GM21619 (cell line): ENCODE data around the gene IL1RAPL1.

Experiments
- ATAC-seq: cut with Tn5 transposase; IDR thresholded peaks from one replicate; pipeline ENCODE4 v1.9.1; 2021; ENCODE audit not compliant: unreplicated experiment

The IL1RAPL1 gene

DNA sequence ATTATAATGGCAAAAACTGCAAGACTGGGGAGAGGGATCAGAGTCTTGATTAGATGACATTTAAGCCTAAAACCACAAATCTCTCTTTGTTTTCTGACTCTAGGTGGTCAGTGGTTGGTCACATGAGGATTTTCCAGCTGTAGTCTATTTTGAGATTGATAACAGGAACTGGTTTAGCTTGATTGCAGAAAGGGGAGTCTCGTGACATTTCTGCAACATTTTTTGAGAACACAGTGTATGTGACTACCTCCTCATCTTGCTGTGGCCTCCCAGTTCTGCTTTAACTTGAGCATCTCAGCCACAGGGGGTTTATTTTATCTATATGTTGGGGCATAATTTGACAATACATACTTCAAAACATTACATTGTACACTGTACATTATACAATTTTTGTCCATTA lies 901.7 kb downstream of the IL1RAPL1 start:
- no peak for ATAC-seq

DNA sequence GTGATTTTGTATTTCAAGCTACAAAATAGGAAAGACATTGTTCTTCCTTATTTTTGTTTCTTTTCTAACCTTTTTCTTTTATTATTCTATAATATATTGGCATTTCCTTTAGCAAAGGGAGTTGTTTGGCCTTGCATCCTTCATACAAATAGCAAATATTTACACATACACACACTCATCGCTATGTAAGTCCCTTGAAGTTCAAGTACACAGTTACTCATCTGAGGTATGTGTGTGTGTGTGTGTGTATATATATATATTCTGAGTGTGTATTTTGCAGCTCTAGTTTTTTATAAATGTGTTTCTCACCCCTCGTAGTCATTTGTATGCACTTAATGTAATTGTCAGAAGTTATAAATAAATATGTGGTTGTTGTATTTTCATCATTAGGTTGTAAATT lies 903.4 kb downstream of the IL1RAPL1 start:
- no peak for ATAC-seq

DNA sequence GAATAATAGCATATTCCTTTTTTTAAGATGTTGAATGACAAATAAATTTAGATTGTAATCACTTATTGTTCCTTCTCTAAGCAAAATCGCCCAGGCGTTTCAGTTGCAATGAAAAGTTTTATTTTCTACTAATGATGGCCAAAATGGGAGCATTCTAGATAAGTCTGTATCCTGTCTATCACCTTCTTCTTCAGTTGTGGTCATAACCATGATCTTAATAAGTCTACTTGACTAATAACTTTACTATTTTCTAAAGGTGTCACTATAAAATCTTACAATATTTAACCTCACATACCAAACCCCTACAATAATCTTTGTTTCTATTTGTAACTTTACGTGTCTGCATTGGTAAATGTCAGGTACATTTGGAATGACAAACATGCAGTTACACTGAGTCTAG lies 904.4 kb downstream of the IL1RAPL1 start:
- ATAC-seq: no peak

DNA sequence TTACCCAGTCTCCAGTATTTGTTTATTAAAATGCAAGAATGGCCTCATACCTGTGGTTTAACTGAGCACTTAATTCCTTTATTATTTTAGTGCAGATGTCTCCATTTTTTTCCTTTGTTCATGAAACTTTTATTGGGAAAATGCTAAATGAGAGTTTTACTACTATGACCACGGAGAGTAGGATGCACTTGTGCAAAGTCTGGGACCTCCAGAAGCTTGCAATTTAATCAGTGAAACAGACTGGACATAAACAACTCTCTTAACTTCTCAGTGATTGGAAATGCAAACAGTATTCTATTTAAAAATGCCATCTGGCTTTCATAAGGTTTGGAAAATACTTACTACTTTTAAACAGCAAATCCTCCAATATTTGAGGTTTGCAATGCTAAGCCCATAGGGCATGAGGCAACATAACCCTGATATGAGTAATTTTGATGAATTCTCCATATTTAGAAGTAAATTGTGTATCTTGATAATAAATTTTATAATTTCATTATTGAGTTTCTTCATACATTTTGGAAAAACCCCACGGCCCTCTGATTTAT lies 909.5 kb downstream of the IL1RAPL1 start:
- ATAC-seq: no peak

DNA sequence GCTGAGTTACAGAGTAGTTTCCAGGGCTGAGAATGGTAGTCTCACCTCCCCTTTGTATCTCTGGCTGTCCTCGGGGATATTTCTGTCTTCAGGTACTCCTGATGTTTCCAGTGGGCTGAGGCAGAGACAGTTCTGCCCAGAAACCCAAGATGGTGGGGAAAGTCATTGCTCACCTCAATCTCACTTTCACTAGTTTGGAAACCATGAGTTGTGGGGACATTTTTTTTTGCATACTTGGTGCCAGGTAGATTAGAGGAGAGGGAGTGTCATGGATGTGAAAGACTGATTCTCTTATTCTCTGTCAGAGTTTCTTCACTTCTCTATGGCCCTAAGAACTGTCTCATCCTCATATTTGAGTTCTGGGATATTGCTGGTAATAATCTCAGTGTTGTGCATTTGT lies 919.5 kb downstream of the IL1RAPL1 start:
- ATAC-seq: no peak

DNA sequence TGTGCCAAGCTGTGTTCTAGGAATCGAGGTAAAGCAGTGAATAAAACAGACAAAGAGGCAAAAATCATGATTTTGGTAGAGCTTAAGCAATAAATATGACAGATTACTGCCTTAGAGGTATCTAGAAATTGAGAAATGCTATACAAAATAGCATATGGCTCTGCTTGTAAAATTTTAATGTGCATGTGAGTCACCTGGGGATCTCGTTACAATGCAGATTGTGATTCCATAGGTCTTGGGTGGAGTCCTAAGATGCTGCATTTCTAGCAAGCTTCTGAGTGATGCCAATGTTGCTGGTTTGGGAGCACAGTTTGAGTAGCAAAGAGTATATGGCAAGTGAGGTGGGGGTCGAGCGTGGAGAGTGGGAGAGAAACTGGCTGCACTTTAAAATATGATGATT lies 930.9 kb downstream of the IL1RAPL1 start:
- no peak for ATAC-seq

DNA sequence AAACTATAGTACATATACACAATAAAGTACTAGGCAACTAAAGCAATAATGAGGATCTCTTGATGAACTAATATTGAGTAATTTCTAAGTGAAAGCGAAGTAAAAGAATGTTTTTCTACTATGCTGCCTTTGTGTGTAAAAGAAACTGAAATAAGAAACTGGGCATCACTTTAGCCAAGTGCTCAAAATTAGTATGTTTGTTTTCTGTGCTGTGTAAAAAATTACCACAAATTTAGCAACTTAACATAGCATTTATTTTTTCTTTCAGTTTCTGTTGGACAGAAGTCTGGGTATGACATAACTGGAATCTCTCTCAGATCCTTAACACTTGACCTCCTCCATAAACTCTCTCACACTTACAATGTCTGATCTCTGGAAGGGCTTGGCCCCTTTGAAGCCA lies 941.0 kb downstream of the IL1RAPL1 start:
- ATAC-seq: peak; percentile 78

DNA sequence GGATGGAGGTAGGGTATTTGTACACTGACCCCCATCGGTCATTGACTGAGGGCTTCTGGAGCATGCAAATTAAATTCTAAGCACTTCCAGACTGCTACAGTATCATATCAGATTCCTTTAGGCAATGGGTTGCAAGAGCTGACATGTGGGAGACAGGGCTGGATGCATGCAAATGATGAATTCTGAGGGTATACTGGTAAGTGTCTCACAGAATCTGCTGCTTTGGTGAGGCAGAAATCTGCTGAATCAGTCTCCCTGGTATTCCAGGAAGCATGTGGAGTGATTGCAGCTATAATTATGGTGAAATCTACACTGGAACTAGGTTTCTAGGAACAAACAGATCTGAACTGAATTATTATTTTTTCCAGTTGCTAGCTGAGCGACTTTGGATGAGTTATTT lies 943.3 kb downstream of the IL1RAPL1 start:
- ATAC-seq: no peak

DNA sequence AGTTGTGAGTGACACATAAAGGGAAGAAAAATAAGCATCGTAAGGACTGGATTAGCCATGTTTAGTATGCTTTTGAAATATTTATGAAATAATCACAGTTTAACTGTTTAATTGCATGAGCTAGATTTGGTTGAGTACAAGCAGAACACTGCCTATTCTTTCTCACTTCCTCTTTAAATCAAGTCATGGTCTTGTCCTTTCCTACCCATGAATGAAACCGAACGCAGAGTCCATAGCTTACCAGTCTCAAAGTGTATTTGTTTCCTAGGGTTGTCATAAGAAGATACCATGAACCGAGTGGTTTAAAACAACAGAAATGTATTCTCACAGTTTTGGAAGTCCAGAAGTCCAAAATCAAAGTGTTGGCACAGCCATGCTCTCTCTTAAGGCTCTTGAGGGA lies 944.1 kb downstream of the IL1RAPL1 start:
- peak; percentile 84 for ATAC-seq

DNA sequence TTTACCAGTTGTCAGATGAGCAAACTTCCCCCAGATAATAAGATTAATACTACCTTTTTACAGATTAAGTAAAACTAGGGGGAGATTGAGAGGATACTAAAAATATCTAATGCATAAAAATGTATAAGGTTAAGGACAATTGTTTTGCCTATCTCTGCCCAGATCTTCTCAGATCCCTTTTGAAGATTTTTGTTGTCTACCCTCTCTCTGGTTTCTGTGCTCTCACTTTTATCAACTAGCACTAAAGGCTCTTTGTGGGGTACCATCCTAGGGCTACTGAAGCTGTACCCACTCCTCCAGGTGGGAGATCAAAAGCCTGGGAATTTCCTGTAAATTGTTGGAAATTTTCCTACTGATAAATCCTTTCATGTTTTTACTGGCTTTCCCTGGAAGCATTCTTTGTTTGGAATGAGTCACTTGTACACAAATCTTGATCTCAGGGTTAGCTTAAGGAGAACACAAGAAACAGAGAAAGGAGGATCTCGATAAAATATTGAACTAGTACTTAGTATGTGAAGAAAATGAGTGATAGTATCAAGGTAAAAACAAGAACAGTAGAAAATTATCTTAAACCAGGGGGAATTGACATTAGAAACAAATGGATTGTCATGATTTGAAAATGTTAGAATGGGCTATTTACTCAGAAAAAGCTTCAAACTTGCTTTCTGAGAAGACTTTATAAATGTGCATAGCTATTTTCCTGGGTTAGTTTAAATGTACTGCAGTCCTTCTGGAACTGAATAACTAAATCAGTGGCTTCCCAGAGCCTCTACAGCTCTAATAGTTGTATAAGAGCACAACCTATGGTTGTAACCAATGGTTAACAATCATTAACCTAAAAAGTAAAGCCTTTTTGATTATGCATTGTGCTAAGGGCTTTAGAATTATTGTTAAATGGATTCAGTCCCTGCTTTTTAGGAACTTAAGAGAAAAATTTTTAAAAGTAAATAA lies 948.2 kb downstream of the IL1RAPL1 start:
- no peak for ATAC-seq

DNA sequence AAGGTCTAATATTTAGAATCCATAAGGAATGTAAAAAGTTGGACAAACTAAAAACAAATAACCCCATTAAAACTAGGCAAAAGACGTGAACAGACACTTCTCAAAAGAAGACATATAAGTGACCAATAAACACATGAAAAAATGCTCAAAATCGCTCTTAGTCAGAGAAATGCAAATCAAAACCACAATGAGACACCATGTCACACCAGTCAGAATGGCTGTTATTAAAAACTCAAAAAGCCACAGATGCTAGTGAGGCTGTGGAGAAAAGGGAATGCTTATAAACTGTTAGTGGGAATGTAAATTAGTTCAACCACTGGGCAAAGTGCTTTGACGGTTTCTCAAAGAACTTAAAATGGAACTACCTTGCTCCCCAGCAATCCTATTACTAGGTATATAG lies 953.8 kb downstream of the IL1RAPL1 start:
- no peak for ATAC-seq

DNA sequence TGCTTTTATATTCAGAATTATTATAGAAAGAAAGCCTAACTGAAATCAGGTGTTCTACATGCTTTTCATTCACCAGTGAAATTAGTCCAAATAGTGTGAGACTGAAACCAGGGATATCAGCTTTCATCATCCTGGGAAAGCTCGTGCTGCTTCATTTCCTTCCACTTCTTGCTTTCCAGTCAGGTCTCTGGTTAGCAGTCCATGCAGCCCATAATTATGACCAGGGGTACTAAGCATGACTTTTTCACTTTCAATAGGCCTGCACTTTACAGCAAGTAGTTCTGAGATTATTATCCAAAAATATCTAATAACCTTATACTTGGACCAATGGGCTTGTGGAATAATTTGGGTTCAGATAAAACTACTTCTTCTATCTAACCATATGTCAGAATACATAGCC lies 954.9 kb downstream of the IL1RAPL1 start:
- ATAC-seq: no peak

DNA sequence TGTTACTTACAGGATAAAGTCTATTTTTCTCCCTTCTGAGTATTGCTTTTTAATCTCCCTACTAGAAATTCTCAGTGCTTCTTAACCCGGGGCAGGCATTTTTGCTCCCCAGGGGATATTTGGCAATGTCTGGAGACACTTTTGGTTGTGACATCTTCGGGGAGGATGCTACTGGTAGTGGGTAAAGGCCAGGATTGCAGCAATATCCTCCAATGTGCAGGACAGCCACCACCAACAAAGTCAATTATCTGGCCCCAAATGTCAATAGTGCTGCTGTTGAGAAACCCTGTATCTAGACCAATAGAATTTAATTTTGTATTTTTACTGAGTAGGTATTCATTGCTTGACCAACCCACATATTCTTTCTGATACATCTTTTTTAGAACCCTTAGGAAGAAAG lies 958.6 kb downstream of the IL1RAPL1 start:
- no peak for ATAC-seq

DNA sequence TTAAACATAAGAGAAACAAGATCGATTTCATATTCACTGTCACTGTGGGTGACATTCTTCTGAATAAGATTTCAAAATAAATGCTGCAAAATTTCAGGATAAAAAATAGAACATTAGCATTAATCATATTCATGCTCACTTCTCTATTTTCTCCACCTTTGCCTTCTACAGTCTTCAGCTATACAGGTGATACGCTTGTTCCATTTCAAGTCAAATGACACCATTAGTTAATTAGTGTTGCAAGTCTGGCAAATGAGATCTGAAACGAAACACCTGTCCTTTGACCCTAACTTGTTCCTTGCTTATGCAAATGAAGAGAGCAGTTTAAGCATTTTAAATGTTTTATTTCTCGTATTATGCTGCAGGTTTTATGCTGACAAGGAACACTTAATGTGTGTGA lies 960.6 kb downstream of the IL1RAPL1 start:
- ATAC-seq: no peak

DNA sequence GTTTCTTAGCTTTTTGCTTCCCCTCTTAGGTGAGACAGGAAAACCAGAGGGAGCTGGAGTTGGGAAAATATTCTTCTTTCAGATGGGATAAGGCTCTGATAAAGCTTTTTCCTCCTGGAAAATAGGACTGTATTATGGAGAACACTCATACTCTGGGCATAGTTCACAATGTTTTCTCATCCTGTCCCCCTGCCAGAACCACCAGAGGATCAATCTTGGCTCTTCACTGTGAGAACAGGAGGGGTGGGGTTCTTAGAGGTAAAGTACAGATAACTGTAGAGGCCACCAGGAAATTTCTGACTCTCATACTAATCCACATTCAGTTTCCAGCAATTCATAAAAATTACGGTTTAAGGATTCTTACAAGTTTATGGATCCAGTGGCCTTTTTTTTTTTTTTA lies 966.3 kb downstream of the IL1RAPL1 start:
- ATAC-seq: no peak

DNA sequence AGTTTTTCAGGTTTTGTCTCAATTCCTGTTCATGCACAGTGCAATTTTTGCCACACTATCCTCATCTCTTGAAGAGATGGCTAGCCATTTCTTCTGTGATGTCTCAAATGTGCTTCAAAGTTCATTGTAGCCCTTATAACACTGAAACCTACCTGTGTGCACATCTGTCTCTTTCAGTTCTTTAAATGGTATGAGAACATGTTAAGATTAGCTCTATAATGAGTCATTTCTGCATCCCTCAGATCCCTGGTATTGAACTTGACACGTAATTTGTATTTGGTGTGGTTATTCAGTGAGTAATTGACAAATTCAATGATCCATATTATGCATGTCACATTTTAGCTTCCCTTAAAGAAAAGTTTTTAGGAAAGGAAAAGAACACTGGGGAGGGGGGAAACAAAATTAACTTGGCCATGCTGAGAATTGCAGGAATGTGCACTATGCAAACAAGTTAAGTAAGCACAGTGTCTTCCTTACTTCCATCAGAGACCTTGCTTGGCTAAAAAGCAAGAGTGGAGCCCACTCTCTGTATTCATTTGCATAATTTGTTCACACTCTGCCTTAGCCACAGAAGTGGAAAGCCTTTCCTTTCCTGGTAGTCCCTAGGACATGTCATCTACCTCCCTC lies 968.3 kb downstream of the IL1RAPL1 start:
- peak; percentile 96 for ATAC-seq

DNA sequence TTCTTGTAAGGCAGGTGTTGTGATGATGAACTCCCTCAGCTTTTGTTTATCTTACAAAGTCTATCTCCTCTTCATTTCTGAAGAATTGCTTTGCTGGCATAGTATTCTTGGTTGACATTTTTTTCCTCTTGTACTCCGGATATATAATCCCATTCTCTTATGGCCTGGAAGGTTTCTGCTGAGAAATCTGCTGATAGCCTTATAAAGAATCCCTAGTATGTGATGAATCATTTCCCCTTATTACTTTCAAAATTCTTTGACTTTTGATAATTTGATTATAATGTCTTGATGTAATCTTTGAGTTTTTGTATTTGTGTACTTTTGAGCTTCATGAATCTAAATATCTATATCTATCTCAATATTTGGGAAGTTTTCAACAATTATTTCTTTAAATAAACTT lies 972.8 kb downstream of the IL1RAPL1 start:
- ATAC-seq: no peak

DNA sequence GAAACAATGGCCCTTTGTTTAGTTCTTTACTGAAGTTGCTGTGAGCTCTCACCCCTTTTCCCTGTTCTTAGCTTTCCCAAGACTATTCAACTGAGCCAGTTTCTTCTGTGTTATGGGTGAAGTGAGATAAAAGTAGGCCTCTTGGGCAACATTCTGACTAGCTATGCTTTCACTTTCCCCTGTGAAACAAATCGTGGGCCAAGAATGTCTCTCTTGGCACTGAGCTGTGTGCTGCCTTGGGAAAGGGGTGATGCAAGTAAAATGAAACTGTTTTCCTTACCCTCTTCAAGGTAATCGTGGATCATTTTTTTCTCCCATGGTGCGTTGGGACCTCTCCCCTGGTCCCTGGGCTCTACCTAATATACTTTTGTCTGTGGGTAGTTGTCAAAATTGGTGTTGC lies 974.2 kb downstream of the IL1RAPL1 start:
- no peak for ATAC-seq

DNA sequence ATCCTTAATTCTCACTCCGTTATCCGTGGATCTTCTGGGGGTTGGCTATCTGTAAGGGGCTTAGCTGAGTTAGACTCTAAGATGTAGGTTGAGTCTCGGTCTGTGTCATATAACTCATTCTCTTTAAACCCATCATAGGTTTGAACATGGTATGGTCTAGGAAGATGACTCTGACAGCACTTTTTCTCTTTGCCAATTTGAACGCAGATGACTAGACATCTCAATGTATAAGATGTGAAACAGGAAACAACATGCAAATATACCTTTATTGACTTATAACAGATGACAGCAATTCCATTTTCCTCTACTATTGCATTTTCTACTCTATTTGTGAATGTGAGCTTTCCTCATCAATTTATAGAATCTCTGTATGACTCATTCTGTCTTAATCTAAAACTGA lies 993.3 kb downstream of the IL1RAPL1 start:
- ATAC-seq: no peak

DNA sequence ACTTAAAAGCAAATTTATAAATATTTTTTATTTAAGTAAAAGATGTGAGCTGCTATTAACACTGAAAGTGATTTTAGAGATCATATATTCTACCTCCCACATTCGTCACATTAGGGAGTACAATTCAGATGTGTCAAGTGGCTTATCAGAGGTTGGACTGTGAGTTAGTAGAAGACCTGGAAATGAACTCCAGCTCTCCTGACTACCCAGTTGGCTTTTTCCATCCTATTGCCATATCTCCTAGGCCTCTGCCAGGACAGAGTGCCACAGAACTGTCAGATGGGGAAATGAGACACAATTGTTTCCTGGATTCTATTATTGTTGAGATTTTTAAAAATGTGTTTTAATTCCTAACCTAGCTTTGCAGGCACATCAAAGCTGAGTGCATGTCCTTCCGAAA lies 994.0 kb downstream of the IL1RAPL1 start:
- ATAC-seq: no peak

DNA sequence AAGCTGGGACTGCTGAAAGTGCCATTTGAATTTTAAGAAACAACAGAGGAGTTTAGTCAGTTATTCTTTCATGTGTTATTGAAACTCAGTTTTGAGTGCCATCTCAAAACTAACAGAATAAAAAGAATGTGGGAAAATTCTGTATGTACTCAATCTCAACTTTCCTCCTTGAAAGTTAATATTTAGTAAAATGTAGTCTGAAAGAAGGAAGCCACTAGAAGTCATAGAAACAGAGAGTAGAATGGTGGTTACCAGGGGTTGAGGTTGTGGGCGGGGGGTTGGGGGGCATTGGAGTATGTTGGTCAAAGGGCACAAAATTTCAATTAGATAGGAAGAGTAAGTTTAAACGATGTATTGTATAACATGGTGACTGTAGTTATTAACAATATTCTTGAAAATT lies 999.9 kb downstream of the IL1RAPL1 start:
- ATAC-seq: no peak

DNA sequence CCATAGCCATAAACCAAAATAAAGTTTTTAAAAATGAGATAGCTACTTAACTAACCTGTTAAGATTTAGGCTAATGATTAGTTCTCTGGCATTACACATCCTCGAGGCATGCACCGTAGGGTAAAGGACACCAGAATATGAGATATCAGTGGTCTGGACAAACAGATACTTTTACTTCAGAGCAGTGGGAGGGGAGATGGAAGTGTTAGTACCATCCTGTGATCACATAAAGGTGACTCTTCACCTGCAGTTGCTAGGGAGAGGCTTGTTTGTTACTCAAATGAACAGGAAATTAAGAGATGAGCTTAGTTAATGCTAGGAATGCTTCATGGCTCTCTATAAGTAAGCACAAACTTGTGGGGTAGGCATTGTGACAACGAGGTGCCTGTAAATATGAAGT lies 1003.7 kb downstream of the IL1RAPL1 start:
- ATAC-seq: no peak
